Fibroblast of mammary gland (primary cell): ENCODE data around the gene PPM1M.

Source experiments
- DNase-seq: peaks from one replicate; pipeline ENCODE4 v3.0.0-alpha.2; 2010; ENCODE audit warnings: low read depth
- H3K4me3 ChIP-seq: 2 replicates; pipeline ENCODE4 v1.5.1; 2011; ENCODE audit warnings: low read depth, mild to moderate bottlenecking, low read length, moderate library complexity; ENCODE audit not compliant: control insufficient read depth
- TF ChIP-seq, protein P1 (sequence below): conservative IDR thresholded peaks from 2 replicates; pipeline ENCODE4 v1.5.1; 2011; ENCODE audit warnings: low read depth, low read length, inconsistent platforms; ENCODE audit not compliant: control insufficient read depth, insufficient read depth

The PPM1M gene

DNA sequence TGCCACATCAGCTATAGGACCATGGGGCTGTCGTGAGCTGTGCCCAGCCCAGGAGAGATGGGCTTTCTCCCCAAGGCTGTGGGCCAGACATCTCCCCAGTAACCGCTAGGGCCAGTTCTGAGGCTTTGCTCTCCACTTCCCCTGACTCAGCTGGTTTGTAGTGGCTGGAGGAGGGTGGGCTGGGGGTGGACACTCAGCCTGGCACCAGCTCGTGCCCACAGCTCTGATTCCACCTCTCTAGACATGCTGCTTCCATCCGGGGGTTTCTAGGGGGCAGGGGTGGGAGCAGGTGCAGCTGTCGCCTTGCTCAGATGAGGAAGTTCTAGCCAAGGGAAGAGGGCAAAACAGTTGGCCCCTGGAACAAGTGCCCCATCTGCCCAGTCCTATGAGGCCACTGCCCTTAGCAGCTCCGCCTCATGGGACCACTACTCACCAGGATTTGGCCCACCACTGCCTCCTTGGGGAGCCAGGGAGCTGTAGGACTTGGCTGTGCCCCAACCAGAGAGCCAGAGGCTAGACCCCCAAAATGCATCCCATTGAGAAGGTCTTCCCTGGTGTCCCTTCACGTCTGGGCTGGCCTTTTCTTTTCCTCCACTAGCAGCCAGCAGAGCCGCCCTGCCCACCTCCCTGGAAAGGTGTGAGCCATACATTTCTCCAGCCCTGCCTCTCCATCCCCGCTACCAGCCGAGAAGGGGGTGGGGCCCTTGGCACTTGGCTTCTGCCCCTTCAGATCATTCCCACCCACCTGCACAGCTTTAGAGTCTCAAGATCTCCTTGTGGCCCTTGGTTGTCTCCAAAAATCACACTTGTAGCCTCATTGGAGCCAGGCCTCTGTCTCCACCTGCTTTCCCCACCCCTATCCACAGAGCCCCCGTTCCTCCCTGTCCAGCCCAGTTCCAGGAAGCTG lies 51.9 kb downstream of the PPM1M start:
- no peak for DNase-seq
- no peak overlapping the region for H3K4me3 ChIP-seq
- TF ChIP-seq, protein P1, sequence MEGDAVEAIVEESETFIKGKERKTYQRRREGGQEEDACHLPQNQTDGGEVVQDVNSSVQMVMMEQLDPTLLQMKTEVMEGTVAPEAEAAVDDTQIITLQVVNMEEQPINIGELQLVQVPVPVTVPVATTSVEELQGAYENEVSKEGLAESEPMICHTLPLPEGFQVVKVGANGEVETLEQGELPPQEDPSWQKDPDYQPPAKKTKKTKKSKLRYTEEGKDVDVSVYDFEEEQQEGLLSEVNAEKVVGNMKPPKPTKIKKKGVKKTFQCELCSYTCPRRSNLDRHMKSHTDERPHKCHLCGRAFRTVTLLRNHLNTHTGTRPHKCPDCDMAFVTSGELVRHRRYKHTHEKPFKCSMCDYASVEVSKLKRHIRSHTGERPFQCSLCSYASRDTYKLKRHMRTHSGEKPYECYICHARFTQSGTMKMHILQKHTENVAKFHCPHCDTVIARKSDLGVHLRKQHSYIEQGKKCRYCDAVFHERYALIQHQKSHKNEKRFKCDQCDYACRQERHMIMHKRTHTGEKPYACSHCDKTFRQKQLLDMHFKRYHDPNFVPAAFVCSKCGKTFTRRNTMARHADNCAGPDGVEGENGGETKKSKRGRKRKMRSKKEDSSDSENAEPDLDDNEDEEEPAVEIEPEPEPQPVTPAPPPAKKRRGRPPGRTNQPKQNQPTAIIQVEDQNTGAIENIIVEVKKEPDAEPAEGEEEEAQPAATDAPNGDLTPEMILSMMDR: no peak

DNA sequence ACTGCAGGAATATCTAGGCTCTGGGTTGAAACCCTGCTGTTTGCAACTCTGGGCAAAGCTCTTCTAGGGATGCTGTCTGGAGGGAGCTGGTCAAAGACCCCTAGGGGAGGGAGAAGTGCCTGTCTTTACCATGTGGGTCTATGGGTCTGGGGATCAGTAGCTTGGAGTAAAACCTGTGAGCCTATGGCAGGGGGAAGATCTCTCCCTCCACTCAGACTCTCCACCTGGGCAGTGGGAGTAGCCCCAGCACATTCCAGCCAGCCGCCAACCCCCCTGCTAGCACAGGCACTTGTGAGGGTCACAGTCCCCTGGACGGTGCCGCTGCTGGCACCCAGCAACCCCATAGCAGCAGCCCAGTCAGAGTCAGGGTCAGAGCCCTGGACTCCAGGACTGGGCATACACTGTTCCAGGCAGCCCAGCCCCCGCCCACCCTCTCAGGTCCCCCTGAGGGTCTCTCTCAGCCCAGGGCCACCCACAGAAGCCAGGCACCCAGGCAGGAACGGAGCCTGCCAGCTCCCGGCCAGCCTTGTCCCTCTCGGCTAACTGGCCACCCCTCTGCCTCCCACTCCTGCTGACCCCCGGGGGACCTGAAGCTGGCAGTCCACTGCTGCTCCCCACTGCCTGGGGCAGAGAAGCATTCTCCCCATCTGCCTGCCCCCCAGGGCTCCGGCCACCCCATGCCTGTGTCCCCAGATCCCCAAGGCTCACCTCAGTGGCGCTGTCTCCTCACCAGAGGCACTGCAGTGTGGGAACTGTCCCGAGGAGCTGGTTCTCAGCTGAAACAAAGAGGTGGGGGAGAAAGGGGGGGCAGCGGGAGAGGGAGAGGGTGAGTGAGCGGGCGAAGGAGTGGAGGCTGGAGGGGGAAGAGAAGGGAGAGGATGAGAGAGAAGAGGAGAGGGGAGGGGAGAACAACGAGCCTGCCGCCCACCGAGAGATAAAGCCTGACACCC lies 52.9 kb downstream of the PPM1M start:
- H3K4me3 ChIP-seq: no peak overlapping the region
- TF ChIP-seq, protein P1: no peak
- DNase-seq: no peak

DNA sequence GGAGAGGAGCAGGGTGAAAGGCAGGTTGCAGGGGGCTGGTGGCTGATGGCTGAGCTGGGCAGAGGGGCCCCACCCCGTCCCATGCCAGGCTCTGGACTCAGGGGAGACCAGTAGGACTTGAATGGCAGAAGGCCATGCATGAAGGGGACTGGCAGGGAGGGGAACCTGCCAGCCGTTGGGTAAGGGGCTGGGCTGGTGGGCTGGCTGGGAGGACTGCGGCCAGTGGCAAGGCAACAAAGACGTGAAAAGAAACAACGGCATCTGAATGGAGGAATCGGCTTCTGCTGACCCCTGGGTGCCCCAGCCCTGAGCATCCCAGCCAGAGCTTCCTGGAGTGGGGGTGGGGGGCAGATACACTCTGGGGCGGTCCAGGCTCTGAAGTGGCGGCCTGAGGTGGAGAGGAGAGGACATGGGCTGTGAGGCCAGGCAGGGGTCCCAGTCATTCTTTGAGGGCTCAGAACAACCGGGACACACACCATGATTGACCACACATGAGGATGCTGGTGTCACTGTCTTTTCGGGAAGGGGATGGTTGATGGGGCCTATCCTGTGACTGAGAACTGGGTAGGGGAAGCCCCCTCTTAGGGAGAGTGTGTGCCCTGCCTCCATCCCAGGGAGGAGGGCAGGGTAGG lies 53.8 kb downstream of the PPM1M start:
- no peak for DNase-seq
- TF ChIP-seq, protein P1: no peak
- H3K4me3 ChIP-seq: no peak overlapping the region
